NCI-H2227 treated with DMSO at 0.1 percent for 48 hours (cell line): ENCODE measurements around the gene PLAC8.
"Not testable (repeated sequence)": the region's sequence is repeated elsewhere in the genome, so short reads cannot be mapped to it uniquely, and the experiment has no call there.

ENCODE experiments used
- DNase-seq: peaks from one replicate; lab custom pipeline; 2025; lab: John Stamatoyannopoulos, UW

PLAC8 gene

GRCh38 chr4:83067058-83067639 is 47.4 kb downstream of the PLAC8 start:
- DNase-seq, result no peak

- DNase-seq, result no peak
Observed at GRCh38 chr4:83065266-83065665, 49.3 kb downstream of the PLAC8 start.

- DNase-seq, result no peak
Observed at GRCh38 chr4:83062739-83063138, 51.8 kb downstream of the PLAC8 start.

GRCh38 chr4:83054928-83055327 is 59.6 kb downstream of the PLAC8 start:
- DNase-seq, result no peak

- not testable (repeated sequence) for DNase-seq
Observed at GRCh38 chr4:83048781-83049180, 65.7 kb downstream of the PLAC8 start.

- no peak for DNase-seq
Observed at GRCh38 chr4:83046693-83047473, 67.6 kb downstream of the PLAC8 start.

- DNase-seq, result no peak
Observed at GRCh38 chr4:83043801-83044407, 70.6 kb downstream of the PLAC8 start.

GRCh38 chr4:83043157-83043556 is 71.4 kb downstream of the PLAC8 start:
- not testable (repeated sequence) for DNase-seq

GRCh38 chr4:83040269-83040668 is 74.3 kb downstream of the PLAC8 start:
- no peak for DNase-seq
